Activated CD8-positive, alpha-beta T cell treated with anti-CD3 and anti-CD28 coated beads for 36 hours (primary cell): ENCODE results near the gene NOVA1. TPM values are rescaled to one million over a fixed set of nuclear protein-coding genes. Genes with fewer than 3 reads are reported as not detected.

ENCODE experiments used
- ATAC-seq: fragments of 200-7000 bp; cut with Tn5 transposase; one replicate; pipeline ENCODE4 v1.10.0; 2021; ENCODE audit warnings: mild to moderate bottlenecking, moderate library complexity
- CTCF ChIA-PET: fragments of 350-600 bp; sonication (Branson Sonifier 250); formaldehyde crosslinking; loops from one replicate; lab custom pipeline; 2021; ENCODE audit warnings: antibody characterized with exemption; lab: Charles Lee
- POLR2A ChIA-PET: fragments of 350-600 bp; sonication (Branson Sonifier 250); formaldehyde crosslinking; loops from one replicate; lab custom pipeline; 2021; ENCODE audit warnings: antibody characterized with exemption; lab: Charles Lee
- DNase-seq: peaks from one replicate; pipeline ENCODE4 v3.0.0-alpha.2; 2020
- H3K27ac Mint-ChIP-seq: one replicate; pipeline ENCODE4 v1.8.0; 2021; ENCODE audit warnings: mild to moderate bottlenecking, mixed read lengths
- H3K27me3 Mint-ChIP-seq: one replicate; pipeline ENCODE4 v1.8.0; 2021; ENCODE audit warnings: mixed read lengths
- H3K36me3 Mint-ChIP-seq: one replicate; pipeline ENCODE4 v1.8.0; 2021; ENCODE audit warnings: low read depth, mixed read lengths
- H3K4me1 Mint-ChIP-seq: one replicate; pipeline ENCODE4 v1.8.0; 2021; ENCODE audit warnings: low read depth, mixed read lengths
- H3K4me3 Mint-ChIP-seq: one replicate; pipeline ENCODE4 v1.8.0; 2021; ENCODE audit warnings: mild to moderate bottlenecking, moderate library complexity, mixed read lengths
- H3K9me3 Mint-ChIP-seq: one replicate; pipeline ENCODE4 v1.8.0; 2021; ENCODE audit warnings: mixed read lengths
- intact Hi-C: fragments of 100-400 bp; cut with micrococcal nuclease; formaldehyde crosslinking; loops from one replicate; pipeline ENCODE4 v1.10.0; 2022
- total RNA-seq, 2 experiments: library from RNA; stranded (reverse); gene quantifications; one replicate each; pipeline ENCODE4 v1.2.3, GENCODE V29; 2021
- TF ChIP-seq, protein P1 (sequence below): fragments of 200-600 bp; IDR thresholded peaks from one replicate; pipeline ENCODE4 v1.8.0; 2022; ENCODE audit warnings: antibody characterized with exemption, mild to moderate bottlenecking

The NOVA1 gene
- total RNA-seq, 2 experiments from 2014 or later: not detected

DNA sequence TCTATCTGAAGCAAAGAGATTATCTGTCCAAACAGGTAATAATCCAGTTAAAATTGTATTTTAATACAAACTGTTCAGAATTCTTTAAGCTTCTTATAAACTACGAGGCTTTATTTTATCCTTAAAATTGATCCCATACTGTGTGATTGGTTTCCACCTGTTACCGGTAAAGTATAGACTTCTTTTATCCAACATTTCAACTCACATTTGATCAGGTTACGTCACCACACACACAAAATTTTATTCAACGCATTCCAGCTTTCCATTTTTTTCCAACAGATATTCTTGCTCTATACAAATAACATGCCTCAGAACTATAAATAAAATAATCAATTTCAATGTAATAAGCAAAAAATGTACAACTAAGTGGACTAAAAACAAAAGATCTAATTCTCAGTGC, 4.5 kb downstream of the NOVA1 start:
- POLR2A ChIA-PET: no interaction called here
- Mint-ChIP-seq H3K36me3 (peaks cover 2% of the 10 kb centered on the region), H3K4me3 (no peak overlapping the region)

DNA sequence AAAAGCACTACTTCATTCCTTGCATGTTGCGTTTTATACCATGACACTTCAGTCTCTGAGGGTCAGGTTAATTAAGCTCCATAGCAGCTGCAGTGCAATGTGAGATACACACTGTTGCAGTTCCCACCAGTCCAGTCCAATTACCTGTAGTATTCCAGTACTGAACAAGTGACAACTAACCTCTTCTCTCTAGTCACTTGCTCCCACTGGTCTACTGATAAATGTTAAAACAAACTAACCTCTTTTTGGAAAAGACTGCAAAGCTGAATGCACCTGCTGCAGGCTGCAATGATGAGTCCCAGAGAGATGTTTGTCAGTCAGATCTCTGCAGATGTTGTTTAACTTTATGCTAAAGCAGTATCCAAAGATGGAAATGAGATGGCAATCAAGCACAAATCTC, 7.9 kb downstream of the NOVA1 start:
- no peaks in the 10 kb centered on the region for H3K27me3 Mint-ChIP-seq
- no peaks in the 10 kb centered on the region for H3K4me1 Mint-ChIP-seq
- H3K4me3 Mint-ChIP-seq: no peak overlapping the region
- H3K27ac Mint-ChIP-seq: no peak overlapping the region
- ChIA-PET POLR2A (no interaction called here), CTCF (no interaction called here)
- ATAC-seq: no peak
- no peaks in the 10 kb centered on the region for H3K9me3 Mint-ChIP-seq
- DNase-seq: no peak
- intact Hi-C loops: no loop called here
- TF ChIP-seq, protein P1, sequence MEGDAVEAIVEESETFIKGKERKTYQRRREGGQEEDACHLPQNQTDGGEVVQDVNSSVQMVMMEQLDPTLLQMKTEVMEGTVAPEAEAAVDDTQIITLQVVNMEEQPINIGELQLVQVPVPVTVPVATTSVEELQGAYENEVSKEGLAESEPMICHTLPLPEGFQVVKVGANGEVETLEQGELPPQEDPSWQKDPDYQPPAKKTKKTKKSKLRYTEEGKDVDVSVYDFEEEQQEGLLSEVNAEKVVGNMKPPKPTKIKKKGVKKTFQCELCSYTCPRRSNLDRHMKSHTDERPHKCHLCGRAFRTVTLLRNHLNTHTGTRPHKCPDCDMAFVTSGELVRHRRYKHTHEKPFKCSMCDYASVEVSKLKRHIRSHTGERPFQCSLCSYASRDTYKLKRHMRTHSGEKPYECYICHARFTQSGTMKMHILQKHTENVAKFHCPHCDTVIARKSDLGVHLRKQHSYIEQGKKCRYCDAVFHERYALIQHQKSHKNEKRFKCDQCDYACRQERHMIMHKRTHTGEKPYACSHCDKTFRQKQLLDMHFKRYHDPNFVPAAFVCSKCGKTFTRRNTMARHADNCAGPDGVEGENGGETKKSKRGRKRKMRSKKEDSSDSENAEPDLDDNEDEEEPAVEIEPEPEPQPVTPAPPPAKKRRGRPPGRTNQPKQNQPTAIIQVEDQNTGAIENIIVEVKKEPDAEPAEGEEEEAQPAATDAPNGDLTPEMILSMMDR: no peak
- H3K36me3 Mint-ChIP-seq: no peaks in the 10 kb centered on the region

More for the DNA sequence above, 4.5 kb downstream of the NOVA1 start:
- ATAC-seq: no peak
- H3K27ac Mint-ChIP-seq: no peak overlapping the region
- TF ChIP-seq, protein P1: no peak
- intact Hi-C loops: no loop called here
- peaks cover 3% of the 10 kb centered on the region for H3K4me1 Mint-ChIP-seq
- H3K9me3 Mint-ChIP-seq: no peaks in the 10 kb centered on the region
- no peak for DNase-seq
- CTCF ChIA-PET: no interaction called here
- H3K27me3 Mint-ChIP-seq: peaks cover 8% of the 10 kb centered on the region

DNA sequence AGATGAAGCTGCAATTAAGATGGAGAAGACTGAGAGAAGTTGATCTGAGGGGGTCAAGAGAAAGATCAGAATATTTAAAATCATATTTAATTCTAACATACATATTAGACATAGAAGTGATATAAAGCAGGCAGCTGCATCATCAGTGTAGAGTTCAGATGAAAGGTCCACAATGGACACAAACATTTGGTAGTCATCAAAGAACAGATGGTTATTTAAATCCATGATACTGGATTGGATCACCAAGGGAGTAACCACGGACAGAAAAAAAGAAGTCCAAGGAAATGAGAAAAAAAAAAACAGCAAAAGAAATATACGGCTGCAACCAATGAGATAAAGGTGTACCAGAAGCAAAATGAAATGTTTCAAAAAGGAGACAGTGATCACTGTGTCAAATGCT, 20.1 kb downstream of the NOVA1 start:
- H3K4me3 Mint-ChIP-seq: no peak overlapping the region
- H3K4me1 Mint-ChIP-seq: no peaks in the 10 kb centered on the region
- TF ChIP-seq, protein P1: no peak
- no peak for ATAC-seq
- no peak overlapping the region for H3K27ac Mint-ChIP-seq
- no peaks in the 10 kb centered on the region for H3K36me3 Mint-ChIP-seq
- H3K27me3 Mint-ChIP-seq: no peaks in the 10 kb centered on the region
- POLR2A ChIA-PET: no interaction called here
- CTCF ChIA-PET: no interaction called here
- H3K9me3 Mint-ChIP-seq: peaks cover 6% of the 10 kb centered on the region
- no peak for DNase-seq
- intact Hi-C loops: no loop called here

DNA sequence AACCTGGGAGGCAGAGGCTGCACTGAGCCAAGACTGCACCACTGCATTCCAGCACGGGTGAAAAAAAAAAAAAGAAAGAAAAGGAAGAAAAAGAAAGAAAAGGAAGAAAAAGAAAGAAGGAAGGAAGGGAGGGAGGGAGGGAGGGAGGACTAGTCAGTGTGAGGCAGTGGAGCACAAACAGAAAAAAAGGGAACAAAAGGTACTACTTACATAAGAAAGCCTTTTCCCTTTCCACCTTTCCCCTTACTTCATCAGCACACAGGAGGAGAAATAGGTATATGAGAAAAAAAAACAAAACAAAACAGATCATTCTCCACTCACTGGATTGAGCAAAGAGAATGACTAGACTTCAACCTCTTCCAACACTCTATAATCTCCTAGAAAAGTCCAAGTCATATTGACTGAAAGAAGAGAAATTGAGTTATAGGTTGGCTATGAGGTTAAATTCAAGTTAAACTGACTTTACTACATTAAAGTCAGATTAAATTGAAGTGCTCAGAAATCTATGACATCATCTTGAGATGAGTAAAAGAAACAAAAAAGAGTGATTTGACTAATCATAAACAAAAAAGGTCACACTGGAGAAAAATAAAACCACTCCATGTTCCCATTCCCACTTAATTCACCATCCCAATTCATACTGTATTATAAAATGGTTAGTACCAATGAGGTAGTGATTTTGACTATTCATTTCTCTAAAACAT, 43.6 kb downstream of the NOVA1 start:
- Mint-ChIP-seq H3K27me3 (no peaks in the 10 kb centered on the region), H3K27ac (no peak overlapping the region), H3K36me3 (no peaks in the 10 kb centered on the region), H3K4me3 (no peak overlapping the region), H3K4me1 (no peaks in the 10 kb centered on the region), H3K9me3 (peaks cover 13% of the 10 kb centered on the region)
- ChIA-PET CTCF (no interaction called here), POLR2A (no interaction called here)
- intact Hi-C loops: no loop called here
- TF ChIP-seq, protein P1: no peak
- ATAC-seq: no peak
- DNase-seq: no peak

DNA sequence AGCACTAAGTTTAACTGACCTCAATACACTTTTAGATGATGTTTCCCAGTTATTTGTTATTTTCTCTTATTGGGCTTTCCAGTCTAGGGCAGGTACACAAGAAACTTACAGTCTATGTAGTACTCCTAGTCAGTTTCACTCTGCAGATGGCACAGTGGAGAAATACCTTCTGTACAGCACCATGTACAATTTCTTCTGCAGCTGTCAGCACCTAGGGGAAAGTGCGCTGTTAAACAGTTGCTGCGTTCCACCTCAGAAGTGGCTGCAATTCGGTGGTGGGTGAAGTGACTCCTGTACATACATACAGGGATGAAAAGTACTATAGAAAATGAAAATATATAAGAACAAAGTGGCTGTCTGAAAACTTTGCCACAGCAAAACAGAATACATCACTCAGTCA, 48.3 kb downstream of the NOVA1 start:
- H3K27ac Mint-ChIP-seq: no peak overlapping the region
- no peaks in the 10 kb centered on the region for H3K36me3 Mint-ChIP-seq
- intact Hi-C loops: no loop called here
- TF ChIP-seq, protein P1: no peak
- no peaks in the 10 kb centered on the region for H3K27me3 Mint-ChIP-seq
- CTCF ChIA-PET: no interaction called here
- H3K4me3 Mint-ChIP-seq: no peak overlapping the region
- H3K4me1 Mint-ChIP-seq: no peaks in the 10 kb centered on the region
- POLR2A ChIA-PET: no interaction called here
- ATAC-seq (no peak), DNase-seq (no peak)
- peaks cover 4% of the 10 kb centered on the region for H3K9me3 Mint-ChIP-seq
